Measurements from ENCODE around the gene RPL4.
"Not testable (repeated sequence)": the region's sequence is repeated elsewhere in the genome, so short reads cannot be mapped to it uniquely, and the experiment has no call there.

RPL4 gene

DNA sequence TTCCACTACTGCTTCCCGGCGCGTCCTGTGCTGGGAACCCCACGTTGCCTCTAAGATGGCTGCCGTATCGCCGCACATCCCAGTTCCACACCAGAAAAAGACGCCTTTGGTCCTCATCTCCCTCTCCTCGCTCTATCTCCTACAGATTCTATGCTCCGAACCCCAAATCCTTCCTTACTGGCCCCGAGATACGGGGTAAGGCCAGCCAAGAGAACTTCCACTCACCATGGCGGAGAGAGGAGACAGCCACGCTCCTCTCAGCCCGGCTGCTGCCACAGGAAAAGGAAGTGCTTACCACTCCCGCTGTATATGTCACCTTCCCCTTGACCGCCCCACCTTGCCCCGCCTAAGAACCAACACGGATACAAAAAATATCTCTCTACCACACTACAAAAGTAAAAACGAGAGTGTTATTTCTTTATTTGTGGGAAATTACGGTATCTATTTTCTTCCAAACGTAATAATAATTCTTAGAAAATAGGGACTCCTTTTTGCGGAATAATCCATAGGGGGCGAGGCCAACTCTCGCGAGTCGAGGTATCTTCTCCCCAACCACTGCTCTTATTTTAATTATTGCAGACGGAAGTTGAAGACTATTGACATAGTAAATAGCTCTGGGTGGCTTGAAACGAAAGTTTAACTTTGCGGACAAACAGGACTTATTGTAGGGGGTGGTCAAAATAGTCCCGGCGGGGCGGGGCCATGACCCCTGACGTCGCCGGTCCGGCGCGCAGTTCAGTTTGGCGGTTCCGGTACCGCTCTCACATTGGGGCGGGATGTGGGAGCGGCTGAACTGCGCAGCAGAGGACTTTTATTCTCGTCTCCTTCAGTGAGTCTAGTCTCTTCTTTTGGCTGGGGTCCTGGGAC is at the start of gene RPL4, which contains the start of gene ZWILCH:
Gene RPL4 (minus strand): TSS at position 293 of the 867 bp plus-strand sequence. CDS start 65 bp downstream, at position 228.
Gene ZWILCH (plus strand): TSS at position 764 of the 867 bp plus-strand sequence. CDS start 13 bp downstream, at position 777.
- peaks cover 54% of the 10 kb centered on the region for H3K4me1 Mint-ChIP-seq
- H3K36me3 Mint-ChIP-seq: peaks cover 38% of the 10 kb centered on the region
- peak within 1 kb of the TSS; percentile 97 for H3K4me3 Mint-ChIP-seq
- peak within 1 kb of the TSS; percentile 100 for H3K27ac Mint-ChIP-seq
- H3K27me3 Mint-ChIP-seq: no peaks in the 10 kb centered on the region
- no peaks in the 10 kb centered on the region for H3K9me3 Mint-ChIP-seq

GRCh38 chr15:66545255-66545654 is 40.6 kb upstream of the RPL4 start:
- Mint-ChIP-seq H3K4me1 (no peaks in the 10 kb centered on the region), H3K27me3 (no peaks in the 10 kb centered on the region), H3K27ac (no peak overlapping the region), H3K9me3 (no peaks in the 10 kb centered on the region), H3K4me3 (no peak overlapping the region), H3K36me3 (peaks cover 17% of the 10 kb centered on the region)

DNA sequence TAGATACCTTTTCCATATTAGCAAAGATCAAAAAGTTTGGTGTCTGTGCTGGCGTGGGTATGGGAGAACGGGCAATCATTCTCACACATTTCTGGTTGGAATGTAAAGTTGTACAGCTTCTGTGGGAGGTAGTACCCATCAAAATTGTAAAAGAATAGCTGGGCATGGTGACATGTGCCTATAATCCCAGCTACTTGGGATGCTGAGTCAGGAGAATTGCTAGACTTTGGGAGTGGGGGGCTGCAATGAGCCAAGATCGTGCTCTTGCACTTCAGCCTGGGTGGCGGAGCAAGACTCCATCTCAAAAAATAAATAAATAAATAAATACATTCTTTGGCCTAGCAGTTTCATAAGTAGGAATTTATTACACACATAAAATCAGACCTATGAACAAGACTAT is 38.2 kb upstream of the RPL4 start:
- Mint-ChIP-seq H3K27me3 (no peaks in the 10 kb centered on the region), H3K36me3 (peaks cover 22% of the 10 kb centered on the region), H3K4me3 (no peak overlapping the region), H3K9me3 (no peaks in the 10 kb centered on the region), H3K27ac (no peak overlapping the region), H3K4me1 (no peaks in the 10 kb centered on the region)

- H3K9me3 Mint-ChIP-seq: no peaks in the 10 kb centered on the region
- H3K27ac Mint-ChIP-seq: no peak overlapping the region
- H3K27me3 Mint-ChIP-seq: no peaks in the 10 kb centered on the region
- H3K4me1 Mint-ChIP-seq: no peaks in the 10 kb centered on the region
- no peak overlapping the region for H3K4me3 Mint-ChIP-seq
- H3K36me3 Mint-ChIP-seq: peaks cover 22% of the 10 kb centered on the region
Measured at GRCh38 chr15:66535056-66535455, 30.4 kb upstream of the RPL4 start.

DNA sequence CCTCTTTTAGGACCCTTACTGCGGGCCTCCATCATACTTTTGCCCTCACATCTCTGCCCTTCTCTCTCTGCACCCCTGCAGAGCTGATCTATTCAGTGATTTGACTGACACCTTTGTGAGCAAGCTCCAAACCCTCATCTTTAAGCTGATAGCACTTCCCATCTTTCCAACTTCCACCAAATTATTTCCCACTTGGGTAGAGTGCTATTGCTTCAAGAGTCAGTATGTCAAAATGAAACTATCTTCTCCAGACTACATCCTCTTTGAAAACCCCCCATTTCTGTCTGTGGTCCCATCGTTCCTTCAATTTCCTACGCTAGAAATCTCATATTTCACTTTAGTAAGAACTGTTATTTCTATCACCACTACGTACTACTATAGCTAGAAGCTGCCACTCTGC is 20.2 kb upstream of the RPL4 start:
- H3K36me3 Mint-ChIP-seq: peaks cover 19% of the 10 kb centered on the region
- H3K4me3 Mint-ChIP-seq: no peak overlapping the region
- H3K27ac Mint-ChIP-seq: no peak overlapping the region
- no peaks in the 10 kb centered on the region for H3K27me3 Mint-ChIP-seq
- no peaks in the 10 kb centered on the region for H3K9me3 Mint-ChIP-seq
- H3K4me1 Mint-ChIP-seq: no peaks in the 10 kb centered on the region

GRCh38 chr15:66523926-66524325 is 19.3 kb upstream of the RPL4 start:
- no peak overlapping the region for H3K27ac Mint-ChIP-seq
- H3K4me3 Mint-ChIP-seq: no peak overlapping the region
- H3K9me3 Mint-ChIP-seq: no peaks in the 10 kb centered on the region
- H3K4me1 Mint-ChIP-seq: no peaks in the 10 kb centered on the region
- peaks cover 19% of the 10 kb centered on the region for H3K36me3 Mint-ChIP-seq
- H3K27me3 Mint-ChIP-seq: no peaks in the 10 kb centered on the region

GRCh38 chr15:66515901-66516322 is 11.3 kb upstream of the RPL4 start:
- Mint-ChIP-seq H3K4me3 (no peak overlapping the region), H3K4me1 (no peaks in the 10 kb centered on the region), H3K27me3 (no peaks in the 10 kb centered on the region), H3K36me3 (peaks cover 17% of the 10 kb centered on the region), H3K9me3 (no peaks in the 10 kb centered on the region), H3K27ac (peak overlapping the region; percentile 46)

DNA sequence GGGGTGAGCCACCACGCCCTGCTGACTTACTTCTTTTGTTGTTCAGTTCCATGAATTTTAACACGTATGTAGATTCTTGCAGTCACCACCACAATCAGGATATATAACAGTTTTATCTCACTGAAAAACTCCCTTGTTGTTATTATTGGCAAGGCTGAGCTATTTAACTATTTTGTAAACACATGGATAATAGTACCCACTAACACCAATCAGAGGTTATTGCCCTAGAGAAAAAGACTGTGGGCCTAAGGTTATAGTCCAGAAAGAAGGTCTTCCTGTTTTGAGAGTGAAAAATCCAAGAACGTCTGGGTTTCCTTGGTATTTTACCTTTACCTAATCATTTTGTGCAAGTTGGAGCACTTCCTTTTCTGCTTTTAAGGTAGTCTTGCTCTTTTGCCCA is 9.9 kb upstream of the RPL4 start:
- no peak overlapping the region for H3K27ac Mint-ChIP-seq
- peaks cover 17% of the 10 kb centered on the region for H3K36me3 Mint-ChIP-seq
- no peak overlapping the region for H3K4me3 Mint-ChIP-seq
- no peaks in the 10 kb centered on the region for H3K27me3 Mint-ChIP-seq
- H3K4me1 Mint-ChIP-seq: no peaks in the 10 kb centered on the region
- H3K9me3 Mint-ChIP-seq: no peaks in the 10 kb centered on the region

DNA sequence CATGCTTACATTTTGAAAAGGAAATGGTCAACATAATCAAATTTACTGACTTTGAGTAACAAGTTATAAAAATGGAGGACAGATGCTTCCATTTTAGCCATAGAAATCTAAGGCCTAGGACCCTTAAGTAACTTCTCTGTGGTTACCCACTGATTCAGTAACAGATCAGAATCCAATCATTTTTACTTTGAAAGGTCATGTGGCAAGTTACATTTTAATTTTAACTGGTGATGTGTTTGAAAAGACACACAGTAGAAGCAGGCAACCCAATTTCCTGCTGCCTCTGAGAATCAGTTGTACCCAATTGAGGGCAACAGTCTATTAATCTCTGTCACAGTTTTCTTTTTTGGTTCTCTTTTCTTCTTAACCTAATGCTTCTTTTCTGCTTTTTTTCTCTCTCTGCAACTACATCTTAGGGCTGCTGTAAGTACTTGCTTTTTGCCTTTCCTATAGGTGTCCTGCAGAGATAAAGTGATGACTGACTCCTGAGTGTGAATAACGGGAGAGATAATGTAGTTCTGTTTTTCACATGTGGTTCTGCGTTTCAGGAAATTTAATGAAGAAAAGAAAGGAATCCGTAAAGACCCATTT is 3.7 kb upstream of the RPL4 start:
- no peaks in the 10 kb centered on the region for H3K9me3 Mint-ChIP-seq
- no peak overlapping the region for H3K27ac Mint-ChIP-seq
- no peaks in the 10 kb centered on the region for H3K27me3 Mint-ChIP-seq
- H3K4me1 Mint-ChIP-seq: peaks cover 26% of the 10 kb centered on the region
- no peak overlapping the region for H3K4me3 Mint-ChIP-seq
- peaks cover 13% of the 10 kb centered on the region for H3K36me3 Mint-ChIP-seq

DNA sequence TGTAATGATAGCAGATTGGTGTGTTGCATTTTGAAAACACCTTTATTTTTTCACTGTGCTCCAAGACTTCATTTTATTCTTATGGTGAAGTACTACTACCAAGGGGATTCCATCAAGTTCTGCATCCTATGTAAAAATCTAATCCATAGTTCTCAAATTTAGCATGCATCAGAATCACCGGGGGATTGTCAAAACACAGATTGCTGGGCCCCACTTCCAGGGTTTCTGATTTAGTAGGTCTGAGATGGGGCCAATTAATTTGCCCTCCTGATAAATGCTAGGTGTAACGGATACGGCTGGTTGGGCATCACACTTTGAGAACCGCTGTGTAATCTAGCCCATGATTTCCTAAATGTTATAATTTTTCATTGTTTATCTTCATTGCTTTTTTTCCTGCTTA is 1.2 kb upstream of the RPL4 start:
- peaks cover 30% of the 10 kb centered on the region for H3K36me3 Mint-ChIP-seq
- peak overlapping the region; percentile 100 for H3K27ac Mint-ChIP-seq
- H3K27me3 Mint-ChIP-seq: no peaks in the 10 kb centered on the region
- H3K9me3 Mint-ChIP-seq: no peaks in the 10 kb centered on the region
- H3K4me3 Mint-ChIP-seq: peak overlapping the region; percentile 97
- H3K4me1 Mint-ChIP-seq: peaks cover 43% of the 10 kb centered on the region

- Mint-ChIP-seq H3K4me1 (peaks cover 47% of the 10 kb centered on the region), H3K4me3 (peak overlapping the region; percentile 97), H3K9me3 (no peaks in the 10 kb centered on the region), H3K27ac (peak overlapping the region; percentile 100), H3K27me3 (no peaks in the 10 kb centered on the region), H3K36me3 (peaks cover 33% of the 10 kb centered on the region)
Measured at GRCh38 chr15:66505430-66505811, 766 bp upstream of the RPL4 start.

GRCh38 chr15:66503780-66504562 is 684 bp downstream of the RPL4 start:
- Mint-ChIP-seq H3K36me3 (peaks cover 39% of the 10 kb centered on the region), H3K9me3 (no peaks in the 10 kb centered on the region), H3K4me3 (peak overlapping the region; percentile 97), H3K27me3 (no peaks in the 10 kb centered on the region), H3K4me1 (peaks cover 62% of the 10 kb centered on the region), H3K27ac (peak overlapping the region; percentile 100)

- Mint-ChIP-seq H3K4me3 (peak overlapping the region; percentile 97), H3K36me3 (peaks cover 40% of the 10 kb centered on the region), H3K27ac (peak overlapping the region; percentile 100), H3K4me1 (peaks cover 63% of the 10 kb centered on the region)
- H3K9me3 Mint-ChIP-seq, H3K27me3 Mint-ChIP-seq: not testable (repeated sequence)
Measured at GRCh38 chr15:66503041-66503648, 1.5 kb downstream of the RPL4 start.

DNA sequence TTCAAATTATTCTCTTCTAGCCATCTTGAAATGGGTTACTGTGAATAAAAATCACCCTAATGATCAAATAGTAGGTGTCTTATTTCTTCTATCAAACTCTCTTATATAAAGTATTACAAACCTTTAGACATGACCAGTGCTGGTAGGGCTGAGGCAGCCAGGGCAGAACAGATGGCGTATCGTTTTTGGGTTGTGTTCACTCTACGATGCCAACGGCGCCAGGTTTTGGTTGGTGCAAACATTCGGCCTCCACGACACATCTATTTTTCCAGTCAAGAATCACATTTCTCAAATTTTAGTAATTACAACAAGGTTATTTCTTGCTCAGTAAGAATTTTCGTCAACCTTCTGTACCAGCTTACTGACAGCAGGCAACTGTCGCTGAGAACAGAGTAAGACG is 2.2 kb downstream of the RPL4 start:
- H3K9me3 Mint-ChIP-seq: no peaks in the 10 kb centered on the region
- no peaks in the 10 kb centered on the region for H3K27me3 Mint-ChIP-seq
- H3K4me1 Mint-ChIP-seq: peaks cover 62% of the 10 kb centered on the region
- peak overlapping the region; percentile 97 for H3K4me3 Mint-ChIP-seq
- peak overlapping the region; percentile 100 for H3K27ac Mint-ChIP-seq
- H3K36me3 Mint-ChIP-seq: peaks cover 46% of the 10 kb centered on the region

DNA sequence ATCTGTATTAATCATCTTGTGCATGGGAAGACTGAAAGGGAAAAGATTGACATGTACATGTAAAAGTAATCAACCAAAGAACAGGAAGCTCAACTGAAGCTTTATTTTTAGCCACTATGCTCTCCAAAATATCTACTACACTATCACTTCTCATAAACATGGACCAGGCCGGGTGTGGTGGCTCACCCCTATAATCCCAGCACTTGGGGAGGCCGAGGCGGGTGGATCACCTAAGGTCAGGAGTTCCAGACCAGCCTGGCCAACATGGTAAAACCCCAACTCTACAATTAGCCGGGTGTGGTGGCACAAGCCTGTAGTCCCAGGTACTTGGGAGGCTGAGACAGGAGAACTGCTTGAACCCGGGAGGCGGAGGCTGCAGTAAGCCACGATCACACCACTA is 4.3 kb downstream of the RPL4 start:
- H3K27me3 Mint-ChIP-seq, H3K9me3 Mint-ChIP-seq: not testable (repeated sequence)
- H3K27ac Mint-ChIP-seq: peak overlapping the region; percentile 87
- peaks cover 57% of the 10 kb centered on the region for H3K4me1 Mint-ChIP-seq
- H3K36me3 Mint-ChIP-seq: peaks cover 49% of the 10 kb centered on the region
- peak overlapping the region; percentile 97 for H3K4me3 Mint-ChIP-seq

Data from activated naive CD4-positive, alpha-beta T cell treated with anti-CD3 and anti-CD28 coated beads, Interleukin-2, amount 50 U/mL, for 24 hours (primary cell).